GM10847 (cell line): ENCODE results near the gene ZNRF2.

Experiments used
- POLR2A ChIP-seq: IDR thresholded peaks from 2 replicates; pipeline ENCODE4 v1.6.1; 2011; ENCODE audit not compliant: insufficient read length; ENCODE audit errors: extremely low read depth

The ZNRF2 gene

DNA sequence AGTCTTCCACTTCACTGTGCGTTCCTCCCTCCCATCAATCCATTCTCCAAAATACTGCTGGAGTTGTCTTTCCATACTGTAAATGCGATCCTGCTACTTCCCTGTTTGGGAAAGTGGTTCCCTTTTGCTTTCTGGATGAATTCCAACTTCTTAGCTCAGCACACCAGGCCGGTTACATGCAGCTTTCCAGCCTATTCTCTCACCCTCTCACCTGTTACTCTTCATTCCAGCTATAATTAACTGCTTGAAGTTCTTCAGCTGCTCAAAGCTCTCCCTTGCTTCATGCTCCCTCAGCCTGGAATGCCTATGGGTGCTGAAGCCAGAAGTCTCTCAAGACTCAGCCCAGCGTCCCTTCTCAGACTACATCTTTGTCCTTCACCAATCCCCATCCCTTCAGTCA, 6.0 kb upstream of the ZNRF2 start:
- no peak for TF ChIP-seq POLR2A

DNA sequence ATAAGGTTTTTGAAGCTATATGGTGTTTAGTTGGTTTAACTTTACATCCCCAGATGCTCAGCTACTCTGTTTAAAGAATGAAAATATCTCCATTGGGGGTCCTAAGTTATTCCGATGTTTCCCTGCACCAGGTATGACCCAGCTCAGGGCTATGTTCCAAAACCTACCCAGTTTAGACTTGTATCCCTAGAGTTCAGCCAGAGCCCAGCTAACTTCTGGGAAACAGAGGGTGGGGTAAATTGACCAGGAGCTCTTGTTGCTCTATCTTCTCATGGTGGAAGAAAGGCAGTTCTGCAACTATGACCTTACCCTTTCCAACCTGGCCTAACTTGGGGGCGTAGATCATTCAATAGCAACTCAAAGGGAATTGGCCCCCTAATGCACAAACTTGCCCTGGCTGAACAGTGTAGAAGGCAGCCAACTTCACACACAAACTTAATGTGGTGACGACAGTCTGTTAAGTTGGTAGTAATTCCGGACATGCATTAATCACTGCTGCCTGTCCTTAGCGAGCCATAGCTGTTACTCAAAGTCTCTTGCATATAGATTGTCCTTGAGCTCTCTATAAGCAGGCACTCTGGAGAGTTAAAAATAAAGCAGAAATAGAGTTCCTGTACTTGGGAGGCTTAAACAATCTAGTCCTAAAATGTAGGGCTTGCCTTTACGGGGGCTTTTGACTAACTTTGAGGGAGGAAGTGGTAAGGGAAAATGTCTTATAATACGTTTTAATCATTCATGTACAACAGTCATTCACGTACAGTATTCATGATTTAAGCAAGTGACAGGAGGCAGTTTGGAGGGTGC, 5.3 kb upstream of the ZNRF2 start:
- TF ChIP-seq POLR2A, result no peak

DNA sequence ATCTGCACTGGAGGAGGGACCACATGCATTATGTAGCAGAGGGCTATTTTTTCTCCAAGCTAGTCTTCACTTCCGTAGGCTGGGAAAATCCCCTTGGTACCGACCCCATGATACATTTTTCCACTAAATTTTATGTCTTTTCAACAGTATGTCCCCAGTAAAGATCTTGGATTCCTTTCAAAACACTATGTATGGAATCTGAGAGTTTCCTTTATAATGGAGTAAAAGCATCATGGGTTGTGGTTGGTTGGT, 4.8 kb upstream of the ZNRF2 start:
- no peak for TF ChIP-seq POLR2A

DNA sequence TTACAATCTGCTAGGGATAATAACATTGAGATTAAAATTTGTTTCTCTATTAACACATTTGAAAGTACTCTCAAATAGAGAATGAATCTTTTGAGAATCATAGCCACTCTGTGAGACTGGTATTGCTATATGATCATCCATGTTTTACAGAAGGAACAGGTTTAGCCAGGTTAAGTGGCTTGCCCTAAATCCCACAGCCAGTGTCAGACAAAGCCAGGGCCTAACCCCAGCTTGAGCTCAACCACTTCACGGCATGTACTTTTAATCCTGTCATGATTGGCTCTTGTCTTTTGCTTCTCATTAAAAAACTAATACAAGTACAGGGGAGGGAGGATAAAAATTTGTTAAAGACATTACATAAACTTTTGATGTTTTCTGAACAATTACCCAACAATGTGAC, 3.8 kb upstream of the ZNRF2 start:
- TF ChIP-seq POLR2A, result no peak

DNA sequence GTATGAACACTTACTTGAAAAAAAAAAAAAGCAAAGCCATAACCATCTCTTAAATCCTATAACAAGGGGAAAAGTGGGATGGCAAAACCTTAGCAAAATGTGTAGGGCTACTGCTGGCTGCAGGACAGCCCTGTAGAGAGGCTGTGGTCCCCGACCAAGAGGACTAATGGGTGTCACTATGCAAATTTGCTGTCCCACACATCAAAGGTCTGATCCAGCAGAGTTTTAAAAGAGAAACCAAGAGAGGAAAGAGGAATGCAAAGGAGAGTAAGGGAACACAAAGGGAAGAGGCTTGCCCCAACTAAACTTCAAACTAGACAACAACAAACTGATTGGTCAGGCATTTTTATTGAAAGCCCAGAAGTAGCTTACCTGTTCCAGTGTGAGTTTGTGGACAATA, 3.1 kb upstream of the ZNRF2 start:
- no peak for TF ChIP-seq POLR2A

DNA sequence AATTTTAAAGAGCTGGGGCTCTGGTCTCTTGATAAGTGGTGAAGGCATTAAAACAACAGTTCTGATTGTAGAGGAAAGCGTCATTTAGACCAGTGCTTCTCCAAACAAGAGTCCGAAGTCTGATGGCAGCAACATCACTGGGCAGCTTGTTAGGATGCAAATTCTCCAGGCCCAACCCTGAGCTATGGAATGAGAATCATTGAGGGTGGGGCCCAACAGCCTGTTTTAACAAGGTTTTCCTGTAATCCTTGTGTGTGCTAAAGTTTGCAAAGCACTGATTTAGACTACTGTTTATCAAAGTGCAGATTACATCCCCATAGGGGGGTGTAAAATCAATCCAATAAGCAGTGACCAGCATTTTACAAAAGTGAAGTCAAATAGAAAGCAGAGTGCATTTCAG, 2.6 kb upstream of the ZNRF2 start:
- TF ChIP-seq POLR2A, result no peak

DNA sequence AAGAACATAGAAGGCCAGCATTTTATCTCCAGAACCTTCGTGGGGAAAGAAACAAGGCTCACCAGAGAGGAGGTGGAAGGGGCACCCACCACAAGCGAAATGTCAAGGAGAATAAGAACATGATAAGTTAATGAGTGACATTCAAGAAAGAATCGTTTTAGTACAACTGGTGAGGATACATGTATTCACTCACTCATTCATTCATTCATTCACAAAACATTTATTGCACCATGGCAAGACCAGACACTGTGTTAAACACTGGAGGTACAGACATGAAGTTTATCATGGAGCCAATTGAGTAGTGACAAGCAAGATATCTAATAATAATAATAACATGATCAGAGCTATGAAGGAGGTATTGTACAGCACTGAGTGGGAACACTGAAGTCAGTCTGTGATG, 1.7 kb upstream of the ZNRF2 start:
- TF ChIP-seq POLR2A, result no peak

DNA sequence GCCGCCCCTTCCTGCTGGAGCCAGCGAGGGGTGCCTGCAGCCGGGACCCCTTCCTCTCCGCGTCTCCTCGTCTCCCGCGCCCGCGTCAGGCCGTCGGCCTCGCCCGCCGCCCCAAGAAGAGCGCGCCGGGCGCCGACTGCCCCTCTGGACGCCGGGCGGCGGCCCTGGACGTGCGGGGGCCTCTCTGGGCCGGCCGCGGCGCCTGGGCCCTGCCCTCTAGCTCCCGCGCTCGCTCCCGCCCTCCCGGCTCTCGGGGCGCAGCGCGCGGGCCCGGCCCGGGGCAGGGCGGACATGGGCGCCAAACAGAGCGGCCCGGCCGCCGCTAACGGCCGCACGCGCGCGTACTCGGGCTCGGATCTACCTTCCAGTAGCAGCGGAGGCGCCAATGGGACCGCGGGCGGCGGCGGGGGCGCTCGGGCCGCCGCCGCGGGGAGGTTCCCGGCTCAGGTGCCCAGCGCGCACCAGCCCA, 704 bp downstream of the ZNRF2 start:
- TF ChIP-seq POLR2A, result no peak

DNA sequence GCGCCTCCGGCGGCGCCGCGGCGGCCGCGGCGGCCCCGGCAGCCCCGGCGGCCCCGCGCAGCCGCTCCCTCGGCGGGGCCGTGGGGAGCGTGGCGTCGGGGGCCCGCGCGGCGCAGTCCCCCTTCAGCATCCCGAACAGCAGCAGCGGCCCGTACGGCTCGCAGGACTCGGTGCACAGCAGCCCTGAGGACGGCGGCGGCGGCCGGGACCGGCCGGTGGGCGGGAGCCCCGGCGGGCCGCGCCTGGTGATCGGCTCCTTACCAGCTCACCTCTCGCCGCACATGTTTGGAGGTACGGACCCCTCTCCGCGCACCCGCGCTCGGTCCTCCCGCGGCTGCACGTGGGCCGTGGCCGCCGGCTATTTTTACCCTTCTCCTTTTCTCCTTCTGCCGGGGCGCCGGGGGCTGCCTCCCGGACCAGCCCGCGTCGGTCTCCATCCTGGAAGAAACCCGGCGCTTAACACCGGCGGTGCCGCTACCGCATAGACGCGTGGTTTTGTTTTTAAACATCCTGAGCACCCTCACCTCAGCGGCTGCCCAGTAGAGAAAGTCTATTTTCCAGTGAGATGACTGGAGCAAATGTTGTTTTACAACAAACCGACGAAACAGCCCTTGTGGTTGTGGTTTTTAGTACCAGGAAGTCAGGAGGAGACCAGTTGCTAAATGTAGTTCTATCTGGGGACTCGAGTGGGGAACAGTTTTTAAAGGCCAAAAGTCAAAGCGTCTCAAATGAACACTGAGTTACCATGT, 1.3 kb downstream of the ZNRF2 start:
- no peak for TF ChIP-seq POLR2A

DNA sequence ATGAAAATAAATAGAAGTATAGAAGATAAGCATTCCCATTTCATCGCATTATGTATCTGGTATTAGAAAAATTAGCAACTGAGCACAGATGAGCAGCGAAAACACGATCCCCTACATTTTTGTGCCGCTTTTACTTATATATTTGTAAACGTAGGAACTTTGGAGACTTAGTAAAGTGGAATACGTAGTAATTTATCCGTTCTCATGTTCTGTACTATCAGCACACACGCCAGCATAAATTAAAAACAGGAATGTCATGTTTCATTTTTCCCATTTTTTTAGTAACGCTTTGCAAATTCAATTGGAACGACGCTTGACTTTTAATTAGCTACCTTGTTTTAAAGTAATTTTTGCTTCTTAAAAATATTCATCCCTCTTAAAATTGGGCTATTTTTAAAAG, 2.4 kb downstream of the ZNRF2 start:
- no peak for TF ChIP-seq POLR2A

DNA sequence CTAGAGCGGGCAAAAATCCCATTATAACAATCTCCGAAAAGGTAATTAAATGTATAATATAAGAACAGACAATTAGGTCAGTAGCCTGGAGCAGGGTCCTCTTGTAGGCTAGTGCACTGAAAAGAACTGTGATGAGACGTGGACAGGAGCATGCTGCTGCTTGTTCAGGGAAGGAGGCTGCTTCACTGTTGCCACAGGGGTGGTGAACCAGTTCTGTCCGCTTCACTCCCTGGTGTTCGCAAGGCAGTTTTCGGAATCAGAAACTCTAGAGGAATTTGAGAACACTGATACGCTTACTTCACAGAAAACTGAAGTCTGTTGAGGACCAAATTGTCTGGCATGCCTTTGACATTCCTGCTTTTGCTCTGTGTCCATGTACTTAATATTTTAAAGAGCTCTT, 17.4 kb downstream of the ZNRF2 start:
- TF ChIP-seq POLR2A, result no peak

DNA sequence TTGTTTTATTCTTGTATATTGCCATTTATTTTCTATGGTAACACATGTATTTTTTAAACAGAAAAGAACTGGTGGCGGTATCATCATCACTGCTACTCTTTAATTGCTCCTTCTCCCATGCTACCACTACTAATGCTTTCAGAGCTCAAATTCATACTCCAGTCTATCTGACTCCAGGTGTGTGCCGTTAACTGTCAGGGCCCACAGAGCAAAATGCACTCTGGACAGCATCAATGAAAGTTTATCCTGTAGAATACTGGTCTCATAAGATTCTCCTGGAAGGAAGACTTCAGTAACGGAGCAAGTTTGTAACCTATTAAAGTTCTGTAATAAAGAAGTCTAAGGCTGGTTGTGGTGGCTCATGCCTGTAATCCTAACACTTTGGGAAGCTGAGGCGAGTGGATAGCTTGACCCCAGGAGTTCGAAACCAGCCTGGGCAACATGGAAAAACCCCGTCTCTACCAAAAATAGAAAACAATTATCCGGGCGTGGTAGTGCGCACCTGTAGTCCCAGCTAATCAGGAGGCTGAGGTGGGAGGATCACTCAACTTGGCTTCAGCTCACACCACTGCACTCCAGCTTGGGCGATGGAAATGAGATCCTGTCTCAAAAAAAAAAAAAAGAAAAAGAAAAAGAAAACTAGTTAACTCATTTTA, 18.4 kb downstream of the ZNRF2 start:
- no peak for TF ChIP-seq POLR2A

DNA sequence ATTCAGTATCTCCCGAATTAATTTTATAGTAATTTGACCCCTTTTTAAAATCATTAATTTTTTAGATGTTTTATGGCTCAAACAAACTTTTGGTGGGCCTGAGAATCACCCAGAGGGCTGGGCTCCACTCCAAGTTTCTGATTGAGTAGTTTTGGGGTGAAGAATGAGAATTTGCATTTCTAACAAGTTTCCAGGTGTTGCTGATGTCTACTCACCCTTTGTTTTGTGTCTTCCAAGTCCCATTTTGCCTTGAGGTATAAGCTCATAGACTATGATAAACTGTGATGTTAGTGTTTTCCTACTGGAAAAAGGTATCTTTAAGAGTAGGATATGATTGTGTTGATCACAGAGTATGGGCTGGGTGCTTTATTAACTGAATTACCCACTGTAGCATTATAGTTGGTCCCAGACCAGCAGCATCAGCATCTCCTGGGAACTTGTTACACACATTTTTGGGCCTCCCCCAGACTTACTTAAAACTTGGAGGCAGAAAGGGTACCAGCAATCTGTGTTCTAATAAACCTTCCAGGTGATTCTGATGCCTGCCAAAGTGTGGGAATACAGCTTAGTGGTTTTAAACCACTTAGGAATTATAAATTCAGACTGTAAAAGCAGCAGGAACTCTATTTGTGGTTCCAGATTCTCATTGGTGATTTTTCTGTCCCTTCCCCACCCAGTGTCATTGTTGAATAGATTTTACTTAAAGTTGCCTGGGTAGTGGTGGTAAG, 19.1 kb downstream of the ZNRF2 start:
- TF ChIP-seq POLR2A, result no peak

DNA sequence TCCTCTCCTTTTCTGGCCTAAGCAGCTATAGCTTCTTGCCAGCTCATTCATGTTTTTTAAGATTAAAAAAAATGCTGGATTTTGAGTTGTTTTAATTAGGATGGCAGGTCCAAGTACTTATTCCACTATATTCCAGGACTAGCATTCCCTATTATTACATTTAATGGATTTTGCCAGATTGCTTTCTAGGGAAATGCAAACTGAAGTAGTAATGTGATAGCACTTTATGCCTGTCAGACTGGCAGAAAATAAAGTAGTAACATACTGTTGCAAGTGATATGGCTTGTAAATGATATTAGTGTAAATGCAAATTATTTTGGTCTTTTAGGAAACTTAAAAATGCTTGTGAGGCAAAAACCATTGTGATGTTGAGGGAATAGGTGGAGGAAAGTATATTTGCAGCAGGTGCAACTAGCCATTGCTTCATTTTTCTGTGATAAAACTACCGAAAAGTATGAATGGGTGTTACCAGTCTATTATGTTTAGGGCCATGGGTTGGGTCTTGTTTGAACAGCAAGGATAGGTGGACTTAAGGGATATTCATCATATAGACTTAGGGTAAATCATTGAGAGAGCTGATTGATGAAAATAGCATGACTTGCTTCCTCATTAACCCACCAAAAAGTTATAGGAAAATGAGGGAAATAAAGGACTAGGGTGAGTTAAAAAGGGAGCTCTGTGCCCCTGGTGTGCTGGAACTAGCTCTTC, 19.9 kb downstream of the ZNRF2 start:
- no peak for TF ChIP-seq POLR2A

DNA sequence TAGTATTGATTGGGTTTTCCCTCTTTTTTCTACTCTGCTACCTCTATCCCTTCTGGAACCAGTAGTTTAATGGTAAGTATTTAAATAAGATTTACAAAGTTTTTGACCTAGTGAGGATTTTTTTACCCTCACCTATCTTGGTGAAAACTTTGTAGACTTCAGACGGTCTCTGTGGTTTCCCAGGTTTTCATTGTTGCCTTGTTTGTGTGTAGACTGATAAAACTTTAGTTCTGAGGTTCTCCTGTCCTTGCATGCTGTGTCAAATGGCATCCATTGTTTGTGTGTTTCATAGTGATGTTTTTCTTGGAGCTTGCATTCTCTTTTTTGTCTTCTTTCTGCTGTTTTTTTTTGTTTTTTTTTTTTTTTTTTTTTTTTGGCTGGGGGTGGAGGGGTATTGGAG, 22.6 kb downstream of the ZNRF2 start:
- TF ChIP-seq POLR2A, result no peak
